Right lobe of liver (tissue), 6 donors: Measurements from ENCODE around the gene C1QTNF8. TPM values are rescaled to one million over a fixed set of nuclear protein-coding genes. Genes with fewer than 3 reads are reported as not detected.

Experiments
- ATAC-seq, 4 donors: fragments of 200-7000 bp; cut with Tn5 transposase; one replicate each; pipeline ENCODE4 v1.9.1; 2020; ENCODE audit warnings: mild to moderate bottlenecking in 4 of 4, moderate library complexity in 4 of 4
- DNase-seq, 3 donors: peaks; one replicate each; pipeline ENCODE4 v3.0.0-alpha.2; 2020
- H3K27ac ChIP-seq, 3 donors: fragments of 200-600 bp; one replicate each; pipeline ENCODE4 v1.8.0; 2022
- H3K27me3 ChIP-seq, 2 donors: fragments of 200-600 bp; one replicate each; pipeline ENCODE4 v1.8.0; 2022
- H3K36me3 ChIP-seq, 4 donors: fragments of 200-600 bp; sonication (generic) in 1 of 4; one replicate each; pipeline versions ENCODE4 v1.5.1 to v1.8.0; 2017 to 2022; ENCODE audit warnings: control low read depth in 1 of 4
- H3K4me1 ChIP-seq, 4 donors: fragments of 200-600 bp; sonication (generic) in 1 of 4; one replicate each; pipeline versions ENCODE4 v1.5.1 to v1.8.0; 2017 to 2022; ENCODE audit warnings: control low read depth in 1 of 4
- H3K4me3 ChIP-seq, 3 donors: fragments of 200-600 bp; one replicate each; pipeline ENCODE4 v1.8.0; 2022
- H3K9me3 ChIP-seq, 4 donors: fragments of 200-600 bp; sonication (generic) in 1 of 4; one replicate each; pipeline versions ENCODE4 v1.5.1 to v1.8.0; 2017 to 2022; ENCODE audit warnings: control low read depth in 1 of 4
- CTCF ChIP-seq, 4 donors: fragments of 200-600 bp in 3 of 4; fragments of 450-650 bp in 1 of 4; IDR thresholded peaks; one replicate each; pipeline versions ENCODE4 v1.5.1 to v1.8.0; 2016 to 2022; ENCODE audit warnings: antibody characterized with exemption in 4 of 4, mild to moderate bottlenecking in 2 of 4
- POLR2A ChIP-seq: fragments of 450-650 bp; IDR thresholded peaks from one replicate; pipeline ENCODE4 v1.6.1; 2017; ENCODE audit warnings: antibody characterized with exemption, mild to moderate bottlenecking
- WGBS: methylation state at CpG from one replicate; pipeline ENCODE4 v1.1.6; 2018; ENCODE audit warnings: low coverage, low lambda C conversion rate; ENCODE audit not compliant: insufficient coverage; ENCODE audit errors: missing lambda C conversion rate; 5-methylcytosine and 5-hydroxymethylcytosine counted together
- intact Hi-C, 2 donors: fragments of 100-400 bp; cut with DNase I; formaldehyde crosslinking; loops; one replicate each; pipeline versions ENCODE4 v1.11.2 to v1.14.1; 2022
- total RNA-seq, 6 experiments: library from RNA; depleted of rRNA in 2 of 6; stranded (reverse); fragments of >200 nt in 2 of 6; fragmentation: NEBNext Ultra II Directional in 3 of 6; extraction: Animal tissue kit (Norgen Biotek cat#: 25700) in 3 of 6; gene quantifications; one replicate each; pipeline versions ENCODE4 v1.1.0 to v1.2.4, GENCODE V29; 2016 to 2023
- donor health status: DM: no; HTN: yes; CAD: no.
- donor health status: DM: no; HTN: no; CAD: no.
- donor health status: DM: no; HTN: no; CAD: no.
- donor health status: DM: no; HTN: yes; CAD: no.
- donor health status: DM: no; HTN: yes; CAD: no.

Gene C1QTNF8
- total RNA-seq, 6 experiments from 2014 or later = not detected

- H3K27me3 ChIP-seq = no peaks in the 10 kb centered on the region
- H3K36me3 ChIP-seq = no peaks in the 10 kb centered on the region
- no peak for TF ChIP-seq POLR2A
- TF ChIP-seq CTCF (IDR thresholded peaks at IDR 0.05) = no peak
- DNase-seq = no peak
- H3K27ac ChIP-seq = no peak overlapping the region
- intact Hi-C loops = no loop called here
- WGBS = 13% methylated on average over 3 of the region's 37 CpGs
- H3K9me3 ChIP-seq = no peaks in the 10 kb centered on the region
- H3K4me1 ChIP-seq = no peaks in the 10 kb centered on the region
- peak; percentile 9 to 46 (median 40) for ATAC-seq
- no peak overlapping the region for H3K4me3 ChIP-seq
Observed at GRCh38 chr16:1048442-1049112, 47.5 kb downstream of the C1QTNF8 start.

GRCh38 chr16:1047801-1048200 is 48.2 kb downstream of the C1QTNF8 start:
- no CpG with 5 or more reads among the region's 16 CpGs for WGBS
- DNase-seq (no peak), ATAC-seq (no peak)
- H3K36me3 ChIP-seq = no peaks in the 10 kb centered on the region
- TF ChIP-seq CTCF (IDR thresholded peaks at IDR 0.05) (no peak), POLR2A (no peak)
- H3K27ac ChIP-seq = no peak overlapping the region
- H3K9me3 ChIP-seq = no peaks in the 10 kb centered on the region
- no peaks in the 10 kb centered on the region for H3K27me3 ChIP-seq
- H3K4me3 ChIP-seq = no peak overlapping the region
- intact Hi-C loops = no loop called here
- no peaks in the 10 kb centered on the region for H3K4me1 ChIP-seq

GRCh38 chr16:1047123-1047522 is 48.9 kb downstream of the C1QTNF8 start:
- no peaks in the 10 kb centered on the region for H3K27me3 ChIP-seq
- H3K36me3 ChIP-seq = no peaks in the 10 kb centered on the region
- no peak for DNase-seq
- WGBS = 80% methylated on average over 1 of the region's 9 CpGs
- H3K4me1 ChIP-seq = no peaks in the 10 kb centered on the region
- no peak for TF ChIP-seq POLR2A
- no peak for TF ChIP-seq CTCF (IDR thresholded peaks at IDR 0.05)
- no peak overlapping the region for H3K4me3 ChIP-seq
- no peak overlapping the region for H3K27ac ChIP-seq
- intact Hi-C loops = no loop called here
- no peaks in the 10 kb centered on the region for H3K9me3 ChIP-seq
- no peak for ATAC-seq

- Histone ChIP-seq H3K4me3 (no peak overlapping the region), H3K36me3 (no peaks in the 10 kb centered on the region), H3K27ac (no peak overlapping the region), H3K9me3 (no peaks in the 10 kb centered on the region), H3K4me1 (no peaks in the 10 kb centered on the region), H3K27me3 (no peaks in the 10 kb centered on the region)
- no peak for DNase-seq
- no peak for ATAC-seq
- intact Hi-C loops = no loop called here
- WGBS = 60% methylated on average over 1 of the region's 49 CpGs
- no peak for TF ChIP-seq CTCF (IDR thresholded peaks at IDR 0.05)
- TF ChIP-seq POLR2A = no peak
Observed at GRCh38 chr16:1045993-1046911, 49.8 kb downstream of the C1QTNF8 start.
